GM12878 (cell line): ENCODE results near the gene SCAP. TPM values are rescaled to one million over a fixed set of nuclear protein-coding genes. Genes with fewer than 3 reads are reported as not detected.

Experiments
- BHLHE40 ChIP-seq, 2 experiments: fragments of 450-650 bp in 1 of 2; IDR thresholded peaks; 2 replicates each; pipeline ENCODE4 v1.6.1; 2011 to 2017; ENCODE audit warnings: low read depth in 2 of 2, borderline replicate concordance in 1 of 2, improper control_type of control experiment in 1 of 2, low read length in 1 of 2, mild to moderate bottlenecking in 1 of 2
- CBX3 ChIP-seq: fragments of 200-600 bp; sonication (generic); IDR thresholded peaks from 2 replicates; pipeline ENCODE4 v1.6.1; 2016; ENCODE audit warnings: low read depth, borderline replicate concordance
- ESRRA ChIP-seq: IDR thresholded peaks from 2 replicates; pipeline ENCODE4 v1.6.1; 2012; ENCODE audit warnings: mild to moderate bottlenecking, low read length, improper control_type of control experiment
- GABPA ChIP-seq: IDR thresholded peaks from 2 replicates; pipeline ENCODE4 v1.6.1; 2014; ENCODE audit warnings: antibody characterized with exemption, low read depth, mild to moderate bottlenecking, inconsistent platforms
- HDGF ChIP-seq: fragments of 450-650 bp; IDR thresholded peaks from 2 replicates; pipeline ENCODE4 v1.6.1; 2016; ENCODE audit warnings: antibody characterized with exemption
- KAT2A ChIP-seq: conservative IDR thresholded peaks from 2 replicates; pipeline ENCODE4 v1.6.1; 2011; ENCODE audit warnings: low read depth, low read length; ENCODE audit not compliant: control insufficient read depth
- MYB ChIP-seq: fragments of 150-350 bp; IDR thresholded peaks from 2 replicates; pipeline ENCODE4 v1.6.1; 2014; ENCODE audit warnings: mild to moderate bottlenecking, low read depth, low read length, borderline replicate concordance
- POLR2A ChIP-seq: IDR thresholded peaks from 2 replicates; pipeline ENCODE4 v1.6.1; 2011; ENCODE audit warnings: low read depth, mild to moderate bottlenecking, low read length
- RELA ChIP-seq: fragments of 450-650 bp; IDR thresholded peaks from 2 replicates; pipeline ENCODE4 v1.8.0; 2014; ENCODE audit warnings: borderline replicate concordance; ENCODE audit not compliant: partially characterized antibody
- RUNX3 ChIP-seq: IDR thresholded peaks from 2 replicates; pipeline ENCODE4 v1.6.1; 2012; ENCODE audit warnings: low read length, inconsistent platforms
- SMARCA5 ChIP-seq: fragments of 450-650 bp; IDR thresholded peaks from 2 replicates; pipeline ENCODE4 v1.6.1; 2017; ENCODE audit warnings: mild to moderate bottlenecking
- SMC3 ChIP-seq: IDR thresholded peaks from 2 replicates; pipeline ENCODE4 v1.6.1; 2011; ENCODE audit warnings: low read length, improper control_type of control experiment, borderline replicate concordance
- SRF ChIP-seq, 2 experiments: IDR thresholded peaks; 2 replicates each; pipeline ENCODE4 v1.6.1; 2011; ENCODE audit warnings: low read depth in 2 of 2, low read length in 2 of 2, mild to moderate bottlenecking in 1 of 2, moderate library complexity in 1 of 2
- polyA plus RNA-seq, 11 experiments: library from polyadenylated mRNA; depleted of rRNA in 4 of 11; unstranded in 6 of 11; stranded (reverse) in 5 of 11; fragments of >200 nt; fragmentation: Nextera tagmentation in 4 of 11; fragmentation: Illumina TruSeq in 1 of 11; extraction: Ambion mirVana in 4 of 11; extraction: Trizol in 1 of 11; gene quantifications; 1 replicate in 1 of 11; 2 replicates in 10 of 11; pipeline versions ENCODE4 v1.2.1 to v1.2.3, GENCODE V29; 2011 to 2016; ENCODE audit warnings: inconsistent platforms in 2 of 11, missing spikeins in 2 of 11, low read depth in 1 of 11
- total RNA-seq, 4 experiments: library from RNA; depleted of rRNA in 3 of 4; stranded (reverse); fragments of >200 nt in 3 of 4; fragmentation: Illumina TruSeq in 1 of 4; extraction: Trizol in 1 of 4; gene quantifications; 2 replicates each; pipeline versions ENCODE4 v1.2.1 to v1.2.3, GENCODE V29; 2013 to 2021
- TF ChIP-seq, protein P1 (sequence below): fragments of 450-650 bp; IDR thresholded peaks from 2 replicates; pipeline ENCODE4 v1.6.1; 2016; ENCODE audit warnings: mild to moderate bottlenecking
- TF ChIP-seq, protein P2 (sequence below): fragments of 450-650 bp; IDR thresholded peaks from 2 replicates; pipeline ENCODE4 v1.6.1; 2018; ENCODE audit warnings: borderline replicate concordance, mild to moderate bottlenecking; ENCODE audit not compliant: partially characterized antibody
- TF ChIP-seq, protein P3 (sequence below): fragments of 150-350 bp; IDR thresholded peaks from 2 replicates; pipeline ENCODE4 v1.6.1; 2014; ENCODE audit warnings: mild to moderate bottlenecking, low read depth, low read length
- TF ChIP-seq, protein P4 (sequence below), 3 experiments: IDR thresholded peaks in 2 of 3; conservative IDR thresholded peaks in 1 of 3; 2 replicates each; pipeline ENCODE4 v1.5.1; 2011; ENCODE audit warnings: low read depth in 3 of 3, low read length in 3 of 3, mild to moderate bottlenecking in 3 of 3, control low read depth in 2 of 3, moderate library complexity in 2 of 3, inconsistent platforms in 1 of 3, mixed read lengths in 1 of 3; ENCODE audit not compliant: control insufficient read depth in 2 of 3, insufficient read depth in 1 of 3; ENCODE audit errors: extremely low read depth in 1 of 3

SCAP gene
- total and polyA plus RNA-seq, 10 of the 15 experiments (the other 5 are each of a cell fraction or from before 2014, with no cell fraction given) = 1.5 to 64.1 (median 27.9) TPM

DNA sequence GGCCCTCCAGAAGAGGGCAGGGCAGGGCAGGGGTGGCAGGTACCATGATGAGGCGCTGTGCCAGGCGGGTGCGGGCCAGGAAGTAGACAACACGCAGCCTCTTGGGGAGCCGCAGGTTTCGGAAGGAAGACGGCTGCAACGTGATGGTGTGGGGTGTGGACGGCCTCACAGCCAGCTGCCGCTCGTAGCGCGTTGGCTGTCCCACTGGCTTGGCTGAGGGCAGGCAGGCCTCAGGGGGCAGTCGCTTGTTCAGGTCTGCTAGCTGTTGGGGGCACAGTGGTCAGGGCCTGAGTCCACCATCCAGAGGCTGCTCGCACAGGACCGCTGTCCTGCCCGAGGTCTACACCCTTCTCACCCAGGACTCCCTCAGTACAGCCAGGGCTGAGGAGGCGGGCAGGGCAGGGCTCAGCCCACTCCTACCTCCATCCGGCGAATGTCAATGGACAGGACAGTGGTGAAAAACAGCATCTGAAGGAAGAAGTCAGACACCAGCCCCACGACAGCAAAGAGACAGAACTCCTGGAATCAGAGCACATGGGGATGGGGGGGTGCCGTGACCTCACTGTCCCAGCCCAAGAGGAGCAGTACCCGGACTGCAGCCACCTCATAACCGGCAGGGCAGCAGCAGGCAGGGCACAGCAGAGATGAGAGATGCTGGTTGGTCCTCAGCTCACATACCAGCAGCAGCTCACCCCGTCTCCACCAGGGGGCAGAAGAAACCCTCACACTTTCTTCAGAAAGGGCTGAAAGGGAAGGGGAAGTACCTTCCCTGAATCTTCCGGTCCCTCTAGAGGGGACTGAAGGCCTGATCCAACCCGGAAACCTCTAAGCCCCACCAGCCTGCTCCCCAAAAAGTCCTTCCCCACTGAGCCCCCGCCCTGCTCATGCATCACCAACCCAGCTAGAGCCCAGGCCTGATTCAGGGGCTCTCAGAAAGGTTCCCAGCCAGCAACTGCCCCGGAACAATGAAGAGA, 54.9 kb downstream of the SCAP start (continued):
- TF ChIP-seq GABPA = peak; percentile 49; the same call in 1 of the 2 replicates
- TF ChIP-seq ESRRA = no peak
- TF ChIP-seq, protein P1, sequence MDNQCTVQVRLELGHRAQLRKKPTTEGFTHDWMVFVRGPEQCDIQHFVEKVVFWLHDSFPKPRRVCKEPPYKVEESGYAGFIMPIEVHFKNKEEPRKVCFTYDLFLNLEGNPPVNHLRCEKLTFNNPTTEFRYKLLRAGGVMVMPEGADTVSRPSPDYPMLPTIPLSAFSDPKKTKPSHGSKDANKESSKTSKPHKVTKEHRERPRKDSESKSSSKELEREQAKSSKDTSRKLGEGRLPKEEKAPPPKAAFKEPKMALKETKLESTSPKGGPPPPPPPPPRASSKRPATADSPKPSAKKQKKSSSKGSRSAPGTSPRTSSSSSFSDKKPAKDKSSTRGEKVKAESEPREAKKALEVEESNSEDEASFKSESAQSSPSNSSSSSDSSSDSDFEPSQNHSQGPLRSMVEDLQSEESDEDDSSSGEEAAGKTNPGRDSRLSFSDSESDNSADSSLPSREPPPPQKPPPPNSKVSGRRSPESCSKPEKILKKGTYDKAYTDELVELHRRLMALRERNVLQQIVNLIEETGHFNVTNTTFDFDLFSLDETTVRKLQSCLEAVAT = 0 out of 2 replicates have a peak, but pooled peaks have one; percentile 21
- peak; percentile 89 for TF ChIP-seq SMC3
- TF ChIP-seq SMARCA5 = peak; percentile 23; the same call in 1 of the 2 replicates
- TF ChIP-seq RELA = peak; percentile 51
- TF ChIP-seq KAT2A = no peak
- 0 out of 2 replicates have a peak, but pooled peaks have one; percentile 13 for TF ChIP-seq RUNX3
- TF ChIP-seq SRF (IDR thresholded peaks at IDR 0.05; ENCODE audit: low read depth in 2 of 2, low read length in 2 of 2) = no peak
- TF ChIP-seq BHLHE40 (IDR thresholded peaks at IDR 0.05; ENCODE audit: borderline replicate concordance in 1 of 2, low read depth in 2 of 2, low read length in 1 of 2) = peak; percentile 72 to 84
- TF ChIP-seq MYB = no peak
- TF ChIP-seq, protein P2, sequence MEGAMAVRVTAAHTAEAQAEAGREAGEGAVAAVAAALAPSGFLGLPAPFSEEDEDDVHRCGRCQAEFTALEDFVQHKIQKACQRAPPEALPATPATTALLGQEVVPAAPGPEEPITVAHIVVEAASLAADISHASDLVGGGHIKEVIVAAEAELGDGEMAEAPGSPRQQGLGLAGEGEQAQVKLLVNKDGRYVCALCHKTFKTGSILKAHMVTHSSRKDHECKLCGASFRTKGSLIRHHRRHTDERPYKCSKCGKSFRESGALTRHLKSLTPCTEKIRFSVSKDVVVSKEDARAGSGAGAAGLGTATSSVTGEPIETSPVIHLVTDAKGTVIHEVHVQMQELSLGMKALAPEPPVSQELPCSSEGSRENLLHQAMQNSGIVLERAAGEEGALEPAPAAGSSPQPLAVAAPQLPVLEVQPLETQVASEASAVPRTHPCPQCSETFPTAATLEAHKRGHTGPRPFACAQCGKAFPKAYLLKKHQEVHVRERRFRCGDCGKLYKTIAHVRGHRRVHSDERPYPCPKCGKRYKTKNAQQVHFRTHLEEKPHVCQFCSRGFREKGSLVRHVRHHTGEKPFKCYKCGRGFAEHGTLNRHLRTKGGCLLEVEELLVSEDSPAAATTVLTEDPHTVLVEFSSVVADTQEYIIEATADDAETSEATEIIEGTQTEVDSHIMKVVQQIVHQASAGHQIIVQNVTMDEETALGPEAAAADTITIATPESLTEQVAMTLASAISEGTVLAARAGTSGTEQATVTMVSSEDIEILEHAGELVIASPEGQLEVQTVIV = peak; percentile 13
- TF ChIP-seq, protein P3, sequence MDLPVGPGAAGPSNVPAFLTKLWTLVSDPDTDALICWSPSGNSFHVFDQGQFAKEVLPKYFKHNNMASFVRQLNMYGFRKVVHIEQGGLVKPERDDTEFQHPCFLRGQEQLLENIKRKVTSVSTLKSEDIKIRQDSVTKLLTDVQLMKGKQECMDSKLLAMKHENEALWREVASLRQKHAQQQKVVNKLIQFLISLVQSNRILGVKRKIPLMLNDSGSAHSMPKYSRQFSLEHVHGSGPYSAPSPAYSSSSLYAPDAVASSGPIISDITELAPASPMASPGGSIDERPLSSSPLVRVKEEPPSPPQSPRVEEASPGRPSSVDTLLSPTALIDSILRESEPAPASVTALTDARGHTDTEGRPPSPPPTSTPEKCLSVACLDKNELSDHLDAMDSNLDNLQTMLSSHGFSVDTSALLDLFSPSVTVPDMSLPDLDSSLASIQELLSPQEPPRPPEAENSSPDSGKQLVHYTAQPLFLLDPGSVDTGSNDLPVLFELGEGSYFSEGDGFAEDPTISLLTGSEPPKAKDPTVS = no peak
- TF ChIP-seq, protein P4, sequence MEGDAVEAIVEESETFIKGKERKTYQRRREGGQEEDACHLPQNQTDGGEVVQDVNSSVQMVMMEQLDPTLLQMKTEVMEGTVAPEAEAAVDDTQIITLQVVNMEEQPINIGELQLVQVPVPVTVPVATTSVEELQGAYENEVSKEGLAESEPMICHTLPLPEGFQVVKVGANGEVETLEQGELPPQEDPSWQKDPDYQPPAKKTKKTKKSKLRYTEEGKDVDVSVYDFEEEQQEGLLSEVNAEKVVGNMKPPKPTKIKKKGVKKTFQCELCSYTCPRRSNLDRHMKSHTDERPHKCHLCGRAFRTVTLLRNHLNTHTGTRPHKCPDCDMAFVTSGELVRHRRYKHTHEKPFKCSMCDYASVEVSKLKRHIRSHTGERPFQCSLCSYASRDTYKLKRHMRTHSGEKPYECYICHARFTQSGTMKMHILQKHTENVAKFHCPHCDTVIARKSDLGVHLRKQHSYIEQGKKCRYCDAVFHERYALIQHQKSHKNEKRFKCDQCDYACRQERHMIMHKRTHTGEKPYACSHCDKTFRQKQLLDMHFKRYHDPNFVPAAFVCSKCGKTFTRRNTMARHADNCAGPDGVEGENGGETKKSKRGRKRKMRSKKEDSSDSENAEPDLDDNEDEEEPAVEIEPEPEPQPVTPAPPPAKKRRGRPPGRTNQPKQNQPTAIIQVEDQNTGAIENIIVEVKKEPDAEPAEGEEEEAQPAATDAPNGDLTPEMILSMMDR (IDR thresholded peaks at IDR 0.05 in 2 of 3, conservative IDR thresholded peaks at IDR 0.05 in 1 of 3; ENCODE audit: control insufficient read depth in 2 of 3, extremely low read depth in 1 of 3, insufficient read depth in 1 of 3, low read depth in 3 of 3, low read length in 3 of 3) = peak; percentile 94 to 96 (median 96)
- TF ChIP-seq HDGF = peak; percentile 71
- no peak for TF ChIP-seq POLR2A
- no peak for TF ChIP-seq CBX3
